ACHN (cell line): Measurements from ENCODE around the gene SH3RF1.

ENCODE experiments used
- DNase-seq: peaks from one replicate; pipeline ENCODE4 v3.0.0-alpha.2; 2015
- in situ Hi-C: cut with HindIII; loops from 2 replicates; pipeline ENCODE4 v1.10.0; 2017; ENCODE audit warnings: low sequenced_read_pairs, low pct_ligation_motif_present, low pct_unique_long_range_greater_than_20kb

Gene SH3RF1

DNA sequence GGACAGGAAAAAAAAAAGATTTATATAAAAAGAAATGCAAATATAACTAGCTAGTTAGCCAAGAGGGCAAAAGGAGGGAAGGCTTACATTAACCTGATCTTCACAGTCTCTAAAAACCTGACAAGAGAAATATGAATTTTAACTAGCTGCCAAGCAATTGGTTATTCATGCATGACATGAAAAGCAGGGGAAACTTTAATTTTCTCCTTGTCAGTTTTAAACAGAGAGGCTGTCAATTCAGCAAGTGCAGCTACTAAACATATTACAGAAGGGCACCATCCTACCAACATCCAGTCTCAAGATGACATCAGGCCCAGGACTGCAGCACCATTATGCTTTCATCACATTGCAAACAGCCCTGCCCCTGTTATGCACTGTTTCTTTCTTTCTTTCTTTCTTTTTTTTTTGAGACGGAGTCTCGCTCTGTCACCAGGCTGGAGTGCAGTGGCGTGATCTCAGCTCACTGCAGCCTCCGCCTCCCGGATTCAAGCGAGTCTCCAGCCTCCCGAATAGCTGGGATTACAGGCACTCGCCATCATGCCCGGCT, 221.8 kb downstream of the SH3RF1 start:
- DNase-seq, result no peak
- in situ Hi-C loops, result no loop called here

DNA sequence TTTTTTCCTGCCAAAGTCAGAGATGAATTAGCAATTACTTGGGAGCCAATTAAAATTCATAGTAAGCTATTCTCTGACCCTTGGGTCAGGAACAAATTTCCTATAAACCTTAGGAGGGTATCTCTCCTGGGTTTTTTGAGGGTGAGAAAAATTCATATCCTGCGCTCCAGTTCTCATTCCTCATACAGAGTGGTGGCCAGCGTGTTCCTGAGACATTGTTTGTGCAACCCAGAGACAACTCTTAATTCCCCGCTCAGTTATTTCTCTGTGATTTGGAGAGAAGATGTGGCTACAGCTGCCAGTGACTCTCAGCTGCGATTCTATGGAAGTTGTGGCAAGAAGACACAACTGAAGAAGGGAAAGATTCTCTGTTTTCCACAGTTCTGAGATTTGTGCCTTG, 222.8 kb downstream of the SH3RF1 start:
- in situ Hi-C loops, result no loop called here
- DNase-seq, result no peak

DNA sequence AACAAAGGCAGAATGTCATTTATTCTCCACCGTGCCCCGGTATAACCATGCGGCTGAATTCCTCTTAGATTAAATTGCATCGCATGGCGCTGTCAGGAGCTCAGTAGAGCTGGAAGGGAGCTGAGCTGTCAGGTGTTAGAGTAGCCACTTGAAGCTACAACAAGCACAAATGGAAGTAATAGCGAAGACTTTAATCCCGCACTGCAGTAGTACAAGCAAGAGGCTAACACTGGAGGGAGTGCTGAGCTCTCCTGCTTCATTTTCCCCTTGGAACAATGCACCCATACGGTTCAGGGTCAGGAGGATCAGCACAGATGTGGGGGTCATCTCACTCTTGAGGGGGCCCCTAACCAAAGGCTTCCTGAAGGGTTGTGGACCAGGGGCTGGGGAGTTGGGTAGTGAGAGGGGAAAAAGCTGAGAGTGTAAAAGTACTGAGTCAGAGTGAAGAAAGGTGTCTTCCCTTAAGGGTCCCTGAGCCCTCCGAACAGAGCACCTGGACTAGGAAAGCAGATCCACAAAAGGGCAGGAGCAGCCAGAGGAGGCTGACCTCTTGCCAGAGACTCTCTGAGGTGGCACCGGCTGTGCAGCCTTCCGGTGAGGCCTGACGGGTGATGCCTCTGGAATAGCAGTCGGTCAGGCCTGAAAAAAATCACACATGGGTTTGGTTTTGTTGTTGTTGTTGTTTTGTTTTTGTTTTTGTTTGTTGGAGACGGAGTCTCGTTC, 224.7 kb downstream of the SH3RF1 start:
- DNase-seq, result no peak

DNA sequence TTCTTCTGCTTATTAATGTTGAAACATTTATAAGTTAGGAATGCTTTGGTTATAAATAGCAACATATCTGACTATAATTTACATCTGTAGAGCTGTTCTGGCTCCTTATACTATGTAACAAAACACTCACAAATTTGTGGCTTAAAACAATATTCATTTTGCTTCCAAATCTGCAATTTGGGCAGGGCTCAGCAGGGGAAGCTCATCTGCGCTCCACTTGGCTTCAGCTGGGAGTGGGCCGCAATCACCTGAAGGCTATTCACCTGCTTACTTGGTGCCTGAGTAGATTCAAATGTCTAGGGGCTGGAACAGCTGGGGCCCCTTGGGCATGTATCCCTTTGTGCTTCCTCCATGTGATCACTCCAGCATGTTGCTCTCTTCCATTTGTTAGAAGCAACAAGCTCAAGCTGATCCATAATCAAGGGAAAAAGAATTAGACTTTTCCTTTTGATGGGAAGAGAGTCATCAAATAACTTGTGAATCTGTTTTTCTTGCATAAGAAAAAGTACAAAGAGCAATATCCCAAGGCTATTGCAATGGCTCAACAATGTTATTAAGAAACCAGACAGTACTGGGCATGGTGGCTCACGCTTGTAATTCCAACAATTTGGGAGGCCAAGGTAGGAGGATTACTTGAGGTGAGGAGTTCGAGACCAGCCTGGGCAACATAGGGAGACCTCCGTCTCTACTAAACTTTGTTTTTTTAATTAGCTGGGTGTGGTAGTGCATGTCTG, 225.9 kb downstream of the SH3RF1 start:
- in situ Hi-C loops, result no loop called here
- no peak for DNase-seq

More for the DNA sequence above, 224.7 kb downstream of the SH3RF1 start:
- in situ Hi-C loops, result no loop called here
